BLaER1 treated with 17β-estradiol and CSF1 and Interleukin-3, amounts not matched to agents 10 nM and 100 nM (cell line): Measurements from ENCODE around the gene FARS2.

Experiments
- H3K27ac ChIP-seq, 11 experiments: shearing (Covaris generic); formaldehyde crosslinking; 2 replicates each; pipeline ENCODE4 v1.8.1; 2022
- H3K27me3 ChIP-seq, 11 experiments: shearing (Covaris generic); formaldehyde crosslinking; 2 replicates each; pipeline ENCODE4 v1.8.1; 2022
- H3K36me3 ChIP-seq, 11 experiments: shearing (Covaris generic); formaldehyde crosslinking; 2 replicates each; pipeline ENCODE4 v1.8.1; 2022
- H3K4me1 ChIP-seq, 10 experiments: shearing (Covaris generic); formaldehyde crosslinking; 2 replicates each; pipeline ENCODE4 v1.8.1; 2022
- H3K4me2 ChIP-seq, 11 experiments: shearing (Covaris generic); formaldehyde crosslinking; 2 replicates each; pipeline ENCODE4 v1.8.1; 2022
- H3K4me3 ChIP-seq, 10 experiments: shearing (Covaris generic); formaldehyde crosslinking; 2 replicates each; pipeline ENCODE4 v1.8.1; 2022
- H3K9ac ChIP-seq, 11 experiments: shearing (Covaris generic); formaldehyde crosslinking; 2 replicates each; pipeline ENCODE4 v1.8.1; 2022
- H3K9me3 ChIP-seq, 11 experiments: shearing (Covaris generic); formaldehyde crosslinking; replicated peaks in 1 of 11; 2 replicates each; pipeline ENCODE4 v1.8.1; 2022
- H4K20me1 ChIP-seq, 11 experiments: shearing (Covaris generic); formaldehyde crosslinking; 2 replicates each; pipeline ENCODE4 v1.8.1; 2022
- Cebpa-rat ChIP-seq, 11 experiments: shearing (Covaris generic); IDR thresholded peaks; 2 replicates each; pipeline ENCODE4 v1.8.1; 2022

Gene FARS2

DNA sequence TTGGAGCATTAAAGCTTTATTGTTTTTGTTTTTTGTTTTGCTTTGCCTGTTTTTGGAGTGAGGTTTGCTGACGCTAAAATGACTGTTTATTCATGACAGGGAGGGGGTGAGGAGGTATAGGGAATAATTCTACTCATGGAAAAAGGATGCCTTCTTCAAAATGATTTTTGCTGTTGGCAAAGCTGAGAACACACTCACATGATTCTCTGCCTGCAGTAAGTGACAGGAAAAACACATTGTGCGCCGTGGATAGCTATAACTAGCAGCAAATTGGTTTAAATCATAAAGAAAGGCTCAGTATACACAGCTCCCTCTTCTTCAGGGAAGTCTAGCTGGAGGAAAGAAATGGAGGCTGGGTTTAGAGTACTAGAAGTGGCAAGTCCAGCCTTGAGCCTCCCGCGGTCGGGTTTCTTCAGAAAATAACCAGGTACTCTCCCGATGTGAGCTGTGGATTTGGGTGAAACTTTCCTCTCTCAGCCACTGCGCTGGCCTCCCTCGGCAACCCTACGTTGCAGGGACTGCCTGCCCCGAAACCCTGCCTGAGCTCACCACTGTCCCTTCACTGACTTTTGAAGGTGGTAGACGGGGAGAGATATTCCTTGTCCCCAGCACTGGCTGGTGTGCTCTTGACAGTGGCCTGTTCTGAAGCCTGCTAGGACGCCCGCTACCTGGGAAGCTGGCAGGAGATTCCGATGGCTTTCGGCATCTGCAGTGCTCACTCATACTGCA lies 467.2 kb downstream of the FARS2 start:
- peaks cover 0 to 6% (median 0%) of the 10 kb centered on the region in 11 experiments; a peak in 1 of 22 replicates for H4K20me1 ChIP-seq
- 0 out of 22 replicates have a peak, but pooled peaks cover 0 to 8% (median 0%) of the 10 kb centered on the region in 11 experiments for H3K27me3 ChIP-seq
- peak overlapping the region in 9 of 11 experiments; percentile 3 to 88 (median 66); a peak in 16 of 22 replicates for H3K27ac ChIP-seq
- H3K36me3 ChIP-seq = no peaks in the 10 kb centered on the region
- peak overlapping the region; percentile 52 to 90 (median 82) for H3K4me2 ChIP-seq
- TF ChIP-seq Cebpa-rat (IDR thresholded peaks at IDR 0.05) = no peak
- H3K9ac ChIP-seq = peak overlapping the region in 7 of 11 experiments; percentile 18 to 76 (median 69); a peak in 12 of 22 replicates
- no peak overlapping the region; a peak in 1 of 20 replicates for H3K4me3 ChIP-seq
- peaks cover 25 to 85% (median 76%) of the 10 kb centered on the region in 10 experiments for H3K4me1 ChIP-seq
- H3K9me3 ChIP-seq = 0 out of 22 replicates have a peak, but pooled peaks cover 0 to 3% (median 0%) of the 10 kb centered on the region in 11 experiments

DNA sequence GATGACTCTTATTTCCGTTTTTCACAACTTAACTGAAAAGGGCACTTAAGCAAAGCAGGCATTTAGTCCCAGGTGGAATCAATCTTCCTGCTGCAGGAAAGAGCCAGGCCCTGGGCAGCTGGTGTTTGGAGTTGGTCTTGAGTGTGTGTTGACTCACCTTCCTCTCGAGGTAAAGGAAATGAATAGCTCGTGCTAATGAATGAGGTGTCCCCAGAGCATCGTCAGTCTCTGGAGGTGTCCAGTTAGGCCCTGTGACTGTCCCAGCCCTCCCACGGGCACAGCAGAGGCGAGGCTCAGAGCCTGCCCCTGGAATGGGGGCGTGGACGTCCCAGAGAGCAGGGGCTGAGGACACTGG lies 467.7 kb downstream of the FARS2 start:
- Histone ChIP-seq H3K9me3 (0 out of 22 replicates have a peak, but pooled peaks cover 0 to 3% (median 0%) of the 10 kb centered on the region in 11 experiments), H3K4me1 (peaks cover 24 to 83% (median 70%) of the 10 kb centered on the region in 10 experiments), H3K4me3 (no peak overlapping the region; a peak in 1 of 20 replicates), H3K36me3 (no peaks in the 10 kb centered on the region), H3K27ac (peak overlapping the region in 8 of 11 experiments; percentile 27 to 88 (median 72); a peak in 16 of 22 replicates), H3K9ac (peak overlapping the region in 7 of 11 experiments; percentile 18 to 76 (median 69); a peak in 13 of 22 replicates), H3K27me3 (0 out of 22 replicates have a peak, but pooled peaks cover 0 to 8% (median 0%) of the 10 kb centered on the region in 11 experiments), H4K20me1 (peaks cover 0 to 6% (median 0%) of the 10 kb centered on the region in 11 experiments; a peak in 1 of 22 replicates), H3K4me2 (peak overlapping the region; percentile 52 to 90 (median 82))
- TF ChIP-seq Cebpa-rat (IDR thresholded peaks at IDR 0.05) = 0 out of 22 replicates have a peak, but pooled peaks of 1 of the 11 experiments have one; percentile 38

DNA sequence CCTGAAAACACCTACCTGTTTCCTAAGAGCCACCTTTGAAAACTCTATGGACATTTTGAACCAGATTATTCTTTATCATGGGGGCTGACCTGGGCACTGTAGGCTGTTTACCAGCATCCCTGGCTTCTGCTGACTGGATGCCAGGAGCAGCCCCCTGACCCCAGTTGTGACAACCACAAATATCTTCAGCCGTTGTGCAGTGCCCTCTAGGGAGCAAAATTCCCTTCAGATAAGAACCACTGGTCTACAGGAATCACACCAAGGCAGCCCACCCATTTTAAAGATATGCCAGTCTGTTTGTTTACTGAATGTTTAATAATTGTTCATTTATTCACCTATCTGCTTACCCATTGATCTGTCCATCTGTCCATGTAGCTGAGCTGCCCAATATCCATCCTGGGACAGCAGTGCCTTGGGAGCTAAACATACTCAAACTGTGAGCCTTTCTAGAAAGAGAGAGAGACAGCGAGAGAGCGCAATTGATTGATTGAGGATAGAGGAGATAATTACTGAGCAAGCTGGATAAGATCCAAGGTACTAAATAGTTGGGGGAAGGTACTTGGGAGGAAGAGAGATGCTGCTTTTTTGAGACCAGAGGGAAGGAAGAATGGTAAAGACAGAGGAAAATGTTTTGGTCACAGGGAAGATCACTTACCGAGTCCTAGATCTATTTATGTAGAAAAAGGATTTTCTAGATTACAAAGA lies 468.7 kb downstream of the FARS2 start:
- H3K36me3 ChIP-seq = no peaks in the 10 kb centered on the region
- H3K9me3 ChIP-seq = 0 out of 22 replicates have a peak, but pooled peaks cover 0 to 3% (median 0%) of the 10 kb centered on the region in 11 experiments
- H3K27ac ChIP-seq = peak overlapping the region in 7 of 11 experiments; percentile 27 to 88 (median 79); a peak in 13 of 22 replicates
- H3K27me3 ChIP-seq = 0 out of 22 replicates have a peak, but pooled peaks cover 0 to 8% (median 0%) of the 10 kb centered on the region in 11 experiments
- peaks cover 15 to 78% (median 62%) of the 10 kb centered on the region in 10 experiments for H3K4me1 ChIP-seq
- peaks cover 0 to 6% (median 0%) of the 10 kb centered on the region in 11 experiments; a peak in 1 of 22 replicates for H4K20me1 ChIP-seq
- peak overlapping the region in 10 of 11 experiments; percentile 52 to 90 (median 82); a peak in 19 of 22 replicates for H3K4me2 ChIP-seq
- no peak overlapping the region for H3K4me3 ChIP-seq
- H3K9ac ChIP-seq = peak overlapping the region in 4 of 11 experiments; percentile 69 to 76 (median 70); a peak in 10 of 22 replicates
- TF ChIP-seq Cebpa-rat (IDR thresholded peaks at IDR 0.05) = no peak

DNA sequence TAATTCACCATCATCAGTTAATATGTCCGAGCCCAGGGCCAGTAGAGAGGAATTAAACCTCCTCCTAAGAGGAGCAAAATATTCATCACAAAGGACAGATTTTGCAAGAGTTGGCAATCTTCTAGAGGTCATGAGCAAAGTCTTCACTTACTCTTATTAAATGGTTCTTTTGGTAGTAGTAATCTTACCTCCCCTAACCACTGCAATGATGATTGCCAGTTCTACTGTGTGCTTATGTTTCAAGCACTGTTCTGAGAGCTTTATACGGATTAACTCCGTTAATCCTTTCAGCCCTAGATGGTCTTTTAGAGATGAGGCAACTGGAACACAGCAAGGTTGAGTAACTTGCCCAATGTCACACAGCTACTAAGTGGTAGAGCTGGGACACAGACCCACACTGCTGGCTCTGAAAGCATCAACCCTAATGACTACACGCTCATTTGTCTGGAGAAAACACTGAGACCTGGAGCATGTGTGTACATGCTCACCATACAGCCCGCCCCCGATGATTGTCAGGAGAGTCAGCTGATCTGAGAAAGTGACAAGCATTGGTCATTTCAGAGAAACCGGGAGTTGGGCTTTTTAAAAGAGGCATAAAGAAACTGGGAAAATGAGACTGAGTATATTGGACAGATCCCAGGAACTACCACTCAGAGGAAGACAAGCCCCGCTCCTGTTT lies 469.4 kb downstream of the FARS2 start:
- Histone ChIP-seq H3K27ac (peak overlapping the region in 5 of 11 experiments; percentile 49 to 88 (median 81); a peak in 9 of 22 replicates), H3K9ac (peak overlapping the region in 3 of 11 experiments; percentile 69 to 76 (median 70); a peak in 2 of 22 replicates)
- no peak for TF ChIP-seq Cebpa-rat (IDR thresholded peaks at IDR 0.05)

DNA sequence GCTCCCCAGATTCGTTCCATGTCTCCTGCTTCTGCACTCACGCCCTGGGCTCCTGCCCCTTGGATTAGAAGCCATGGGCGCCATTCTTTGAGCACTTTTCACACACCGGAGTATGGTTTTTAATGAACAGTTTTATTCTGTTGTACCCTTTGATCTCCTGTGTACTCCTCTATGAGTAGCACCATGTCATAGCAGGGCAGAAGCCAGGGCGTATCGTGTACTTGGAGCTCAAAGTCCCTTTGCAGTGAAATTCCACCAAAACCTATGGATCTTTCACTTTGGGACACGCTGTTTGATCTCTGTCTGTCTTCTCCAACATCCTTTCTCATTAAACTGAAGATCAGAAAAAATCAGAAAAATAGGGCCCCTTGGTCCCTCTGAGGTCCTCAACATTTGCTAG lies 470.1 kb downstream of the FARS2 start:
- TF ChIP-seq Cebpa-rat (IDR thresholded peaks at IDR 0.05) = no peak
- Histone ChIP-seq H3K4me2 (peak overlapping the region in 7 of 11 experiments; percentile 80 to 90 (median 83); a peak in 8 of 22 replicates), H3K27me3 (0 out of 22 replicates have a peak, but pooled peaks cover 0 to 8% (median 0%) of the 10 kb centered on the region in 11 experiments), H3K27ac (peak overlapping the region in 4 of 11 experiments; percentile 79 to 88 (median 82); a peak in 5 of 22 replicates), H4K20me1 (peaks cover 0 to 6% (median 0%) of the 10 kb centered on the region in 11 experiments; a peak in 1 of 22 replicates), H3K4me3 (no peak overlapping the region), H3K9me3 (0 out of 22 replicates have a peak, but pooled peaks cover 0 to 3% (median 0%) of the 10 kb centered on the region in 11 experiments), H3K36me3 (no peaks in the 10 kb centered on the region), H3K9ac (no peak overlapping the region), H3K4me1 (peaks cover 12 to 77% (median 64%) of the 10 kb centered on the region in 10 experiments)

More for the DNA sequence above, 469.4 kb downstream of the FARS2 start:
- Histone ChIP-seq H3K4me2 (peak overlapping the region in 9 of 11 experiments; percentile 73 to 90 (median 82); a peak in 17 of 22 replicates), H3K4me3 (no peak overlapping the region), H3K4me1 (peaks cover 12 to 77% (median 61%) of the 10 kb centered on the region in 10 experiments), H3K36me3 (no peaks in the 10 kb centered on the region), H3K27me3 (0 out of 22 replicates have a peak, but pooled peaks cover 0 to 8% (median 0%) of the 10 kb centered on the region in 11 experiments), H4K20me1 (peaks cover 0 to 6% (median 0%) of the 10 kb centered on the region in 11 experiments; a peak in 1 of 22 replicates), H3K9me3 (0 out of 22 replicates have a peak, but pooled peaks cover 0 to 3% (median 0%) of the 10 kb centered on the region in 11 experiments)

DNA sequence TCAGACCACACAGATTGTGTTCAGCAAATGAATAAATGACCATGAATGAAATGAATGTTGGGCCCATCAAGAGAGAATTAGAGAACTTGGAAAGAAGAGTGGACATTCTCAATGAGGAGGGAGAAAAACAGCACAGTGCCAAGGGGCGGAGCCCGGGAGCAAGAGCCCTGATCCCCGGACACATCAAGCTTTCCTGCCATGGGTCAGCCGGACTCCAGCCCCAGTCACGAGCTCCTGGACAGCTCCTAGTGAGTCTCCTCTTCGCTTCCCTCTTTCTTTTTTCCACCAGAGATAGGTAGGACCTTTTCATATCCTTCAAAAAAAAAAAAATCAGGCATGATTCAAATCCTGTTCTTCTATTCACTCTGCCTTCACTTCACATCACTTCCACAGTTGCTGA lies 471.2 kb downstream of the FARS2 start:
- no peak overlapping the region for H3K27ac ChIP-seq
- no peaks in the 10 kb centered on the region for H3K36me3 ChIP-seq
- H3K4me3 ChIP-seq = no peak overlapping the region
- peaks cover 0 to 6% (median 0%) of the 10 kb centered on the region in 11 experiments; a peak in 1 of 22 replicates for H4K20me1 ChIP-seq
- no peak overlapping the region for H3K9ac ChIP-seq
- H3K4me2 ChIP-seq = no peak overlapping the region
- H3K4me1 ChIP-seq = peaks cover 12 to 77% (median 64%) of the 10 kb centered on the region in 10 experiments
- H3K27me3 ChIP-seq = 0 out of 22 replicates have a peak, but pooled peaks cover 0 to 8% (median 0%) of the 10 kb centered on the region in 11 experiments
- H3K9me3 ChIP-seq = peaks cover 0 to 3% (median 0%) of the 10 kb centered on the region in 11 experiments; a peak in 6 of 22 replicates
- no peak for TF ChIP-seq Cebpa-rat (IDR thresholded peaks at IDR 0.05)

DNA sequence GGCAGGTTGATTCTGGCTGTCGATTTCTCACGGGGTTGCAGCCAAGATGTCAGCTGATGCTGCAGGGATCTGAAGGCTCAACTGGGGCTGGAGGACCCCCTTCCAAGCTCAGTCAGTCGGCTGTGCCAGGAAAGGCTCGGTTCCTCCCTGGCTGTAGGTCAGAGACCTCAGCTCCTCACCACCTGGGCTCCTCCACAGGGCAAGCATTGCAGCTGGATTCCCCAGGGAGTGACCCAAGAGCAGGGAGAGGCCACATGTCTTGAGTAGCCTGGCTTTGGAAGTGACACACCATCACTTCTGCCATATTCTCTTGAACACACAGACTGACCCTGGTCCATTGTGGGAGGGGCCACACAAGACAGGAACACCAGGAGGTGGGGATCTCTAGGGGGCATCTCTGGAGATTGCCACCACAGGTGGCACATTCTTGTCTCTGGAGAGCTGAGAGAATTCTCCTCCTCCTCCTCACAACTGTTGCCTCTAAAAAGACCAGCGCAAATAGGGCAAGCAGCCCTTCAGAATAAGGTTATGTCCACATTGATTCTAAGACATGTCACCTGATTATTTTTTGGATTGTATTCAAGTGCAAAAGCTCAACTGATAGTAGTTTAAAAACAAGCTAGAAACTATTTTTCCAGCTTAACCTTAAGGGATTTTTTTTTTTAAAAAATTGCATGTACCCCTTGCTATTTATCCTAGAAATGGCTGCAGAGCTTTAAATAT lies 474.9 kb downstream of the FARS2 start:
- Histone ChIP-seq H3K27ac (peak overlapping the region in 5 of 11 experiments; percentile 5 to 43 (median 30); a peak in 5 of 22 replicates), H3K27me3 (no peaks in the 10 kb centered on the region), H3K36me3 (no peaks in the 10 kb centered on the region), H3K4me2 (peak overlapping the region in 9 of 11 experiments; percentile 46 to 84 (median 76); a peak in 18 of 22 replicates), H3K9ac (no peak overlapping the region), H4K20me1 (no peaks in the 10 kb centered on the region), H3K4me3 (peak overlapping the region in 1 of 10 experiments; percentile 2; a peak in 2 of 20 replicates), H3K9me3 (peaks cover 0 to 8% (median 0%) of the 10 kb centered on the region in 11 experiments; a peak in 6 of 22 replicates), H3K4me1 (peaks cover 5 to 75% (median 55%) of the 10 kb centered on the region in 10 experiments; a peak in 19 of 20 replicates)
- TF ChIP-seq Cebpa-rat (IDR thresholded peaks at IDR 0.05) = no peak
